Cardiac muscle cell (in vitro differentiated cells and primary cell): ENCODE results near the gene CEP112. TPM values are rescaled to one million over a fixed set of nuclear protein-coding genes. Genes with fewer than 3 reads are reported as not detected.

Experiments used
- DNase-seq, 2 donors: peaks; one replicate each; pipeline versions ENCODE4 v3.0.0 to v3.0.0-alpha.2; 2010 to 2017; ENCODE audit warnings: low read depth in 1 of 2, low spot score in 1 of 2
- H3K27ac ChIP-seq: fragments of 200-600 bp; sonication (generic); 2 replicates; pipeline ENCODE4 v1.5.1; 2016
- H3K27me3 ChIP-seq: fragments of 200-600 bp; sonication (generic); 2 replicates; pipeline ENCODE4 v1.6.0; 2016; ENCODE audit warnings: control low read depth
- H3K36me3 ChIP-seq: fragments of 200-600 bp; sonication (generic); 2 replicates; pipeline ENCODE4 v1.5.1; 2016; ENCODE audit warnings: control low read depth
- H3K4me1 ChIP-seq: fragments of 200-600 bp; sonication (generic); 2 replicates; pipeline ENCODE4 v1.8.1; 2017; ENCODE audit warnings: low read depth, mild to moderate bottlenecking, mixed run types
- H3K4me3 ChIP-seq: fragments of 200-600 bp; sonication (generic); 2 replicates; pipeline ENCODE4 v1.5.1; 2016; ENCODE audit warnings: mild to moderate bottlenecking
- H3K9me3 ChIP-seq: fragments of 200-600 bp; sonication (generic); 2 replicates; pipeline ENCODE4 v1.5.1; 2017; ENCODE audit warnings: low read depth, mild to moderate bottlenecking, control low read depth
- polyA plus RNA-seq: library from polyadenylated mRNA; unstranded; fragments of >200 nt; fragmentation: Nextera tagmentation; extraction: Ambion mirVana; gene quantifications from 2 replicates; pipeline ENCODE4 v1.2.1, GENCODE V29; 2016
- total RNA-seq: library from RNA; depleted of rRNA; stranded (reverse); fragments of >200 nt; gene quantifications from 2 replicates; pipeline ENCODE4 v1.2.3, GENCODE V29; 2016
- TF ChIP-seq, protein P1 (sequence below): IDR thresholded peaks from 2 replicates; pipeline ENCODE4 v1.5.1; 2012; ENCODE audit warnings: low read depth, mild to moderate bottlenecking, low read length

The CEP112 gene
- total and polyA plus RNA-seq, 2 experiments from 2014 or later, result 7.7 to 10.9 TPM

DNA sequence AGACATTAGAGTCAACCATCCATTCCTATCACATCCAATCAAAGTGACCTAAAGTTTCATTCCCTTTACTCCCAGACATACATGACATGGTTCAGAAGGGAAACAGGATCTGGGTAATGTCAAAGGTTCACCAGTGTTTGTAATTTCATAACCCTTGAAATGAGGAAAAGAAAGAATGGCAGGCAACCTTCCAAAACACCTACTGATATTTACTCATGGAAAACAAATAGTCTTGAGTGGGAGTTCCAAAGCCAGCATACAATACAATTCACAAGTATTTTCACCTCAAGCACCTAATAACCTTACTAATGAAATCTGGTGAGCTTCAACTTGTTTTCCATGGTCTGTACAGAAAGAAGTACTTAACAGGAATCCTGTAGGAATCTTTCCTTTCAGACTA is 557.9 kb downstream of the CEP112 start:
- DNase-seq, result peak in 1 of 2 donors; percentile 8
- Histone ChIP-seq H3K27me3 (no peaks in the 10 kb centered on the region), H3K27ac (no peak overlapping the region), H3K9me3 (no peaks in the 10 kb centered on the region), H3K36me3 (no peaks in the 10 kb centered on the region), H3K4me3 (no peak overlapping the region), H3K4me1 (peaks cover 4% of the 10 kb centered on the region)
- TF ChIP-seq, protein P1, sequence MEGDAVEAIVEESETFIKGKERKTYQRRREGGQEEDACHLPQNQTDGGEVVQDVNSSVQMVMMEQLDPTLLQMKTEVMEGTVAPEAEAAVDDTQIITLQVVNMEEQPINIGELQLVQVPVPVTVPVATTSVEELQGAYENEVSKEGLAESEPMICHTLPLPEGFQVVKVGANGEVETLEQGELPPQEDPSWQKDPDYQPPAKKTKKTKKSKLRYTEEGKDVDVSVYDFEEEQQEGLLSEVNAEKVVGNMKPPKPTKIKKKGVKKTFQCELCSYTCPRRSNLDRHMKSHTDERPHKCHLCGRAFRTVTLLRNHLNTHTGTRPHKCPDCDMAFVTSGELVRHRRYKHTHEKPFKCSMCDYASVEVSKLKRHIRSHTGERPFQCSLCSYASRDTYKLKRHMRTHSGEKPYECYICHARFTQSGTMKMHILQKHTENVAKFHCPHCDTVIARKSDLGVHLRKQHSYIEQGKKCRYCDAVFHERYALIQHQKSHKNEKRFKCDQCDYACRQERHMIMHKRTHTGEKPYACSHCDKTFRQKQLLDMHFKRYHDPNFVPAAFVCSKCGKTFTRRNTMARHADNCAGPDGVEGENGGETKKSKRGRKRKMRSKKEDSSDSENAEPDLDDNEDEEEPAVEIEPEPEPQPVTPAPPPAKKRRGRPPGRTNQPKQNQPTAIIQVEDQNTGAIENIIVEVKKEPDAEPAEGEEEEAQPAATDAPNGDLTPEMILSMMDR, result no peak

DNA sequence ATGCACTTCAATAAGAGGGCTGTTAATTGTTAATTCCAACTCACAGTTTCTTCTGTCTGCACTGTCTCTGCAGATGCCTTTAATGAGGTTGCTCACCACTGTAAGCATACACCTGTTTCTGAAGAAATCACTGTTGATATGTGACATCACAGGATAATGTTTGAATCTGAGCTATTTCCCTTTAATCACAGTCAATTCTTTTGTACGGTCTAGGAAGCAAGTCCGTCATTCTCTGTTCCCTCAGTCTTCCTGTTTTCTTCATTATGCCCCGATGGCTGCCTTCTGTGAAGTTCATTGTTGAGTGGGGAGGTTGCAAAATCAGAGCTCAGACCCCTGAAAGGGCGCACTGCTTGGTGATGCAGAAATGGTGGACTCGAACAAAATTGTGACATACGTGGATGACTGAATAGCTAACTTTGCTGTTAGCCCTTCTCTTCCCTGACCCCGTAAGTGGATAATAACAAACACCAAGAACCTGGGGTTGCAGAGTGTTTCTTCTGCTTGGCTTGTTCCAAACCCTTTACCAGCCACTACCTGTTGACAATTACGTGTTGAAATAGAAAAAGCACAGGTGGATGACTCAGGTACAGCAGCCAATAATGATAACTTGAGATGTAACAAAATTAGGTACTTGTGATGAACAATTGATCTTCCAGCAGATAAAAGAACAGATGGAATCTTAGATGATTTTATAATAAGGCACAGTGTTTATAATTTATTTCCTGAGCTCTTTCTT is 558.6 kb downstream of the CEP112 start:
- DNase-seq, result no peak
- no peak overlapping the region for H3K27ac ChIP-seq
- peaks cover 7% of the 10 kb centered on the region for H3K4me1 ChIP-seq
- H3K27me3 ChIP-seq, result no peaks in the 10 kb centered on the region
- H3K9me3 ChIP-seq, result no peaks in the 10 kb centered on the region
- no peak overlapping the region for H3K4me3 ChIP-seq
- TF ChIP-seq, protein P1, result no peak
- H3K36me3 ChIP-seq, result no peaks in the 10 kb centered on the region

DNA sequence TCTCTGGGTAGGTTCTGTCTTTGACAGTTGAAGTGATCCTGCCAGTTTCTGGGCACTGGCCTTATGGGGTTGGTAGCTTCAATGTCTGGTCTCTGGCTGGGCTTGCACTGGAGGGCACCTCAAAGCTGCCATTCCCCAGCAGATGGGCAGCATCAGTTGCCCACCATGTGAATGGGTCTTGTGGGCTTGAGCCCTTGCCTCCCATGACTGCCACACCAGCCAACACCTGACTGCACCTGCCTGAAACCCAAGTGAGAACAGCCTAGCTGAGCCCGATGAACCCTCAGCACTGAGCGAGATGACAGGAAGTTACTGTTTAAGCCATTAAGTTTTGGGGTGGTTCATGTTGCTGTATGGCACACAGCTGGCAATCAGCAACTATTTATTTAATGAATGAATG is 561.4 kb downstream of the CEP112 start:
- TF ChIP-seq, protein P1, result no peak
- Histone ChIP-seq H3K9me3 (no peaks in the 10 kb centered on the region), H3K27ac (no peak overlapping the region), H3K36me3 (no peaks in the 10 kb centered on the region), H3K4me1 (peaks cover 10% of the 10 kb centered on the region), H3K4me3 (no peak overlapping the region), H3K27me3 (no peaks in the 10 kb centered on the region)
- no peak for DNase-seq

DNA sequence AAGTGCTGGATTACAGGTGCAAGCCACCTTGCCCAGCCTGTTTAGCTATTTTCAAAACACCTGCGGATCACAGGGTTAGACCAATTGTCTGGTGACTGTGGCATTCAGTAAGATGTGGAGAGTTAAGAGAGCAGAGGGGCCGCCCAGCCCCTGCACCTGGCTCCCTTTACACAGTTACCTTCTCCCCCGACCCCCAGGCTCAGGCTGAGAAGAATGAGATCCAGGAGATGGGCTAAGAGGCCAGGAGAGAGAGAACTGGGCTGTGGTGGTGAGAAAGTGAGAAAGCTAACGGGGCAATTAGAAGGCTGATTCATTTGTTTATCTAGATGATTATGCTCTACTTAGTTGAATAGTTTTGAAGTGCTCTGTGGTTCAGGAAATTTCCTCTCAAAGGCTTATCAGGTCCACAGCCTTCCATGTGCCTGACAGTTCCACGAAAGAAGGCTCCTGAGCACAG is 562.7 kb downstream of the CEP112 start:
- Histone ChIP-seq H3K4me3 (no peak overlapping the region), H3K36me3 (no peaks in the 10 kb centered on the region), H3K27me3 (no peaks in the 10 kb centered on the region), H3K9me3 (no peaks in the 10 kb centered on the region), H3K4me1 (peaks cover 10% of the 10 kb centered on the region), H3K27ac (no peak overlapping the region)
- TF ChIP-seq, protein P1, result no peak
- DNase-seq, result no peak

DNA sequence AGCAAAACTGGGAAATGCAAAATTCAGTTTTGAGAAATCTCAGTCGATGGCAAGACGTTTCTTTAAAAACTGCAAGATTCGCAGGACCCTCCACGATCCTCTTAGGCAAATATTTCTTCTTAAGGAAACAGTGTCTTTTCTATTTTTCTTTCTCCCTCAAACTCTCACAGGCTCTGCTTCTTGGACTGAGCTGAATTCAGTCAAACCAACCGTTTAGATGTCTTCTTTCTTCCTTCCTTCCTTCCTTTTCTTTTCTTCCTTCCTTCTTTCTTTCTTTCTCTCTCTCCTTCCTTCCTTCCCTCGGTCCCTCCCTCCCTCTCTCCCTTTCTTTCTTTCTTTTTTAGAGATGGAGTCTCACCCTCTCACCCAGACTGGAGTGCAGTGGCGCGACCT is 563.3 kb downstream of the CEP112 start:
- H3K4me1 ChIP-seq, result peaks cover 10% of the 10 kb centered on the region
- H3K4me3 ChIP-seq, result no peak overlapping the region
- no peaks in the 10 kb centered on the region for H3K36me3 ChIP-seq
- H3K9me3 ChIP-seq, result no peaks in the 10 kb centered on the region
- TF ChIP-seq, protein P1, result no peak
- no peaks in the 10 kb centered on the region for H3K27me3 ChIP-seq
- no peak for DNase-seq
- H3K27ac ChIP-seq, result no peak overlapping the region
